HL-60/S4 treated with retinoic acid at 250 ng/mL for 4 days and 3 days (cell line): ENCODE measurements around the gene SIAE.

Source experiments
- in situ Hi-C: fragments of 300-500 bp; cut with MboI; formaldehyde crosslinking; loops from 2 replicates; pipeline ENCODE4 v1.7.0; 2022; ENCODE audit warnings: low sequenced_read_pairs

Gene SIAE

DNA sequence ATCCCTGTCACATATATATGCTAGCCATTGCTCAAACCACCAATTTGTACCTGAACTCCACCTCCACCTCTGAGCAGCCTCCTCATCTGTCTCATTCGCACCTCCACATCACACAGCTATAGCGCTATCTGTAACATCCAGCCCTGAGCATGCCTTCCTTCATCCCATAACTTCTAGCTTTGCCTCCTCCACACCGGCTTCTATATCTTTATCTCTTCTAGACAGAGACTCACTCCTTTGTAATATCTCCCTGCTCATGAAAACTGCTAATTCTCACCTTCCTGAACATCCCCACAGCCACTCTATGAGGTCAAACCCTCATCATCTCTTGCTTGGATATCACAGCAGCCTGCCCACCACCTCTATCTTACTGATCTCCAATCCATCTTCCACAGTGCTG, 5.9 kb downstream of the SIAE start:
- in situ Hi-C loops, result loop anchor here (25.0 kb wide), 1 partner anchor 95 kb away; the partner anchor contains the start of genes ESAM and VSIG2

DNA sequence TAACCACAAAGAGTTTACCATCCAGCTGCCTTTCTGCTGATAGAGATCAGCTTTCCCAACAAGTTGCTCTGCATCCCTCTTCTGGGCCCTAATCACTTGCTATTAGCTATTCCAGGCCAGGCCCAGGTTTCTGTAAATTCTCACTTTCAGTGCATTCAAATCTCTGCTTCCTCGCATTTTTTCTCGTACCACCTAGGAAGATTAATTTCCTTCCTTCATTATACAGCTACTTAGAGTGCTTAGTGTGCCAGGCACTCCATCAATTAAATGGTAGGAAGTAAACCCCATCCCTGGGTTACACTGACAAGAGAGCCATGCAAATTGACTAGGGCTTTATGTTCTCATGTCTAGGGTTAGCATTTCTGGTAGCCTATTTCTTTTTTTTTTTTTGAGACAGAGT, 9.7 kb downstream of the SIAE start:
- in situ Hi-C loops, result loop anchor here (25.0 kb wide), 1 partner anchor 98 kb away; the partner anchor contains the start of genes ESAM and VSIG2

DNA sequence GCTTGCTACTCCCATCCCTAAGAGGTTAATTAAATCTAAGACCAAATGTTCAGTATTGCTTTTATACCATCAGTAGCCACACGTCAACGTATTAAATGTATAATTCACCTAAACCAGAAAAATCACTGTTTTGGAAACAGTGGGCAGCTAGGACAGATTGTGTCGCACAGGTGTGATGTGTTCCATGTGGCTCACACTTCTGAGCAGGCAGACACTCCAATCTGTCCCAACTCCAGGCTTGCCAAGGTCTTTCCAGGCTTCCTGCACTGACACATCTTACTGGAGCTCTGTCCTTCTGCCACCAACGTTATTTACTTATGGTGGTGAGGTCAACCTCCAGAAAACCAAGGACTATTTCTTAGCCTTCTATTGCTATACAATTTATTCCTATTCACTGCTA, 11.4 kb downstream of the SIAE start:
- in situ Hi-C loops, result loop anchor here (25.0 kb wide), 1 partner anchor 100 kb away; the partner anchor contains the start of genes ESAM and VSIG2

DNA sequence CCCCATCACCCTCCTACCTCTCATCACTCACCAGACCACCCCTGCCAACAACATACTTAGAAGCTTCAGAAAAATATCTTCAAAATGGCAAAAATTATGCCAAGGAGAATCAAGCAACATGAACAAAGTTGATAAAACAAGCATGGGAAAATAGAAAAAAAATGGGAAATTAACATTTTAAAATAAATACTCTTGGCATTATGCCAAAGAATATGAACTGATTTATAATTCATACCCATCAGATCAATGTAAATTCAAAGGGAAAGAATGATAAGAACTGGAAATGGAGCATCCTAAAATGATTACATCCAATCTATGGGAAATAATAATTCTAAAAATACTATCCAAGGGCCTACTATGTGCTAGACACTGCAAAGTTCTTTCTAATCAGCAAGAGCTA, 12.0 kb downstream of the SIAE start:
- in situ Hi-C loops, result loop anchor here (25.0 kb wide), 1 partner anchor 101 kb away; the partner anchor contains the start of genes ESAM and VSIG2

DNA sequence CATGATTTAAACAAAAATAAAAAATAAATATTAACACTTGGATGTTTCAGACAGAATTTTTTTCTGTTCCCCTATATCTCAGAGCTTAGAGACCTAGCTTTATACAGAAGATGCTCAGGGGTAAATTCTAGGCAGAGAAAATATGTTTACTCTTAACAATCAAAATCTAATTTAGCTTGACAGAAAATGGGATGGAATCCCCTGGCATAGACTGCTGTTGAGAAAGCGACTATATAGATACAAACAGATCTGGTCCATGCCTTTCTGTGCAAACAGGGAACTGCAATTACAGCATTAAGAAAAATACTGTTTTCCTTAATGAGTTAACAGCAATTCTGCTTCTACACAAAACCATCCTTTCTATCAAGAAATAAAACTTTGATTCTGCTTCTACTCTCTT, 14.6 kb downstream of the SIAE start:
- in situ Hi-C loops, result loop anchor here (25.0 kb wide), 1 partner anchor 103 kb away; the partner anchor contains the start of genes ESAM and VSIG2

DNA sequence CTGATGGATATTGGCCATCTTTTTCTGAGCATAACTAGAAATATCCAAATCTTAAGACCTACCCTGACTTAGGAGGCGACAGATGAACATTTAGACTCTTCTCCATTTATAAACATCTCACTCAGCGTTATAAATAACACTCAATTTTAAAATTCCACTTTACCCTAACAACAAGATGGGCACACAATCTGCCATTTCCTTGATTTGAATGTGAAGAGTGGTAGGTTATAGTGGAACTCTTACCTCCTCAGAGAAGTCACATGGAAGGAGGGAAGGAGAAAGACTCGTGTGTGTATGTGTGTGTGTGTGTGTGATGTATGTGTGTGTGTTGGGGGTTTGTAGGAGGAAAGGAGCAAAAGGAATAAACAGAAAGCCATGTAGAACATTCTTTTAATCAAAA, 15.0 kb downstream of the SIAE start:
- in situ Hi-C loops, result loop anchor here (25.0 kb wide), 1 partner anchor 104 kb away; the partner anchor contains the start of genes ESAM and VSIG2

DNA sequence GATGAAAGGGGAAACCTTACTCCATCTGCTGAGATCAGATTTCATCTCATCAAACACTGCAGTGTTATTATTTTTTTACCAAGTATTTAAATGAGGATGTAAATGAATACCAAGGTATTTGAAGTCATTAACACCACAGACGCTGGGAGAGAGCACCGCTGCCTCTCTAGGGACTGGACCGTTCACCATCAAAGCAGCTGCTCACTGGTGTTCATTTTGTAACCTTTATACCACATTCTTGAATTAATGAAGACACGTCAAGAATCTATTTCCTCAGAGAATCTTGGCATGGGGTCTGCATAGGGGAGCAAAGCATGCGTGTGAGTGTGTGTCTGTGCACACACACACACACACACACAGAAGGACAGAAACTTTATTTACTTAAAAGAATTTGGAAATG, 15.6 kb downstream of the SIAE start:
- in situ Hi-C loops, result loop anchor here (25.0 kb wide), 1 partner anchor 104 kb away; the partner anchor contains the start of genes ESAM and VSIG2

DNA sequence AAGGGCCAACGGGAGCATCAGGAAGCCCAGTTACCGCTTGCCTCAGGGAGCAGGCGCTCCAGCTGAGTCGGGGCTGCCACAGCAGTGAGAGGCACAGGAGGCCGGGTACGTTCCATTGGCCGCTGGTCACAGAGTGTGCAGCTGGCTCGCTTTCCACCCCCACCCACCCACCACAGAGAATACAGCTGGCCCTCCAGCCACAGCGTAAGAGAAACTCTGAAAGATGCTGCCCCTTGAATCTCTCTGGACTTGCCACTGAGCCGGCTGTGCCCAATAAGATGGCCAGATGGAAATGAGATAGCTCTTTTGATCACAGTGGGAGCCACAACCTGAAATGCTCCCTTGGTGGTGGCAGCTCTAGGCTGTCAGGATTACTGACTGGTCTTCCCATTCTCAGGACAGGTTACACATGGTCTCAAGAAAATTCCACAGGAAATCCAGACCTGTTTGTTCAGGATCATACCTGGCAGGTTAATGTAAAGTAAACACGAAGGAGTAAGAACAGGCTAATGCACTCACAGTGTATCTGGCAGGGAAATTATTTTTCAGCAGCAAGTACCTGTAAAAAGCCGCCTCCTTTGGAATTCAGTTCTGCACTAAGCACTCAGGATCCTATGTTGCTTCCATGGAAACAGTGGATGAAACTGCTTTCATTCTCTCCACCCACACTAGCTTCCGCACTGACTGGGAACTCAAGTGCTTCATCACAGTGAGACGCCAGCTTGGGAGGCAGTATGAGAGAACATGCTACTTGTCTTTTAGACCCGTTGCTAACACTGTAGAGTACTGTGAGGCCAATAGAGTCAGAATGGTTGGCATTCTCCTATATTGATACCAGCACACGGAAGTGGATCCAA, 16.5 kb downstream of the SIAE start:
- in situ Hi-C loops, result loop anchor here (25.0 kb wide), 1 partner anchor 105 kb away; the partner anchor contains the start of genes ESAM and VSIG2

DNA sequence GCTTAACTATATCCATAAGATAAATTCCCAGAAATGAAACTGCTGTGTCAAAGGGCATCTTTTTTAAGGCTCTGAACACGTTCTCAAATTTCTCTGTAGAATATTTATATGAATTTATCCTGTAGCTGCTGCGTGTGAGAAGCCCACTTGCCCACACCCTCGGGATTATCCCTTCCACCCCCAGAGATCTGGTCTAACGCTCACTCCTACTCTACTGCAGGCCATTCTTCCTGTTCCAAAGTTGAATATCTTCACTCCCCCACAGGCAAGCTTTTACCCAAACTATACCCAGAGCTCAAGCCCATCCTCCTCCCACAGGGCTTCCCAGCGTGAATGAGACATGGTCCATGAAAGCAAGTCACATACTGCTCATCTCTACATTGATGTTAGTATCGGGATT, 24.9 kb downstream of the SIAE start:
- in situ Hi-C loops, result no loop called here

DNA sequence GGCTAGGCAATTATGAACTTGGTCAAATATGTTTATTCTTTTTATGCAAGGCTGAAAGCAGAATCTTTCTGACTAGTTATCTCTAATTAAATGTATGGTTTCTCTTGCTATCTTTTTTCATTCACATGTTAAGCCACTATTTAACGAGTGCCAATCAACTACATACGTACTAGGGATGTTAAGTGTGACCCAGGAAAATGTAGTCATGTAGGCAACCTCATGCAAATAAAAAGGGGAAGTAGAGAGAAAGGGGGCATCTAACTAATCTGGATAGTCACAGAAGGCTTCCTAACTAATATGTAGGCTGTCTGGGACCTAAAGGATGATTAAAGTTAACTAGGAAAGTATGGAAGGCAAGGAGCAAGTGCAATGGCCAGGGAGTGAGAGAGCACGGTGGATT, 27.4 kb downstream of the SIAE start:
- in situ Hi-C loops, result no loop called here

DNA sequence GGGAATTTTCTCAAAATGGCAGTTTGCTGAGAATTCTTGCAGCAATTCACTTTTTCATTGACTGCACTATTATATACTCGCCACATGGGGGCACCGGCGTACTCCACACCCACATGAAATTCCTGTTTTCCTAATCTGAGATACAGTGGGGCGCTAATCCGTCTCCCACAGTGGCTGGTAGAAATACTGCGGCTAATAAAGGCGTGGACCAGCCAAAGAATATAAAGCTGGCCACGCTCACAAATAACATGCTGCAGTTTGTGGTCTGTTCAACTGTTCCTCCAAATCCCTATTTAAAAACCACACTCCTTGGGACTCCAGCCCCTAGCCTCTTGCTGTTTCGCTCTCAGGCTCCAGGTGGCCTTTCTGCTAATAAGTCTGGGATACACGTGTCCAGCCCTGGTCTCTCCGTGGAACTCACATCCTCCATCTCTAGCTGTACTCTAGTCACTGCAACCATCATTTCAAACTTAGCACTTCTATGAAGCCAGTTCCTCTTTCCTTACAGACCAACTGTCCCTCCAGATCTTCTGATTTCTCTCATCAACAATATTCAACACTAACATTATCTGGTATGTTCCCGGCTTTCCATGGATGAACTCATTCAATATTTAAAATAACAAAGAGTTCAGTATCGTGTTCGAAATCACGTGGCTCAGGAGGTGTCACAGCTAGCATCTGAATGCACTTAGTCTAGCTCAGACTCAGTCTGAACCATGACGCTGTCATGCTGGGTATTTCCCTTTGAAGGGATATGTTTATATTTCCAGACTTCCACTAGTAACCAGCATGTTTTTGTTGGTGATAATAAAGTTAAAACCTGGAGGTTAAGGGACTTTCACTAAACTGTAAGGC, 28.9 kb downstream of the SIAE start:
- in situ Hi-C loops, result no loop called here

DNA sequence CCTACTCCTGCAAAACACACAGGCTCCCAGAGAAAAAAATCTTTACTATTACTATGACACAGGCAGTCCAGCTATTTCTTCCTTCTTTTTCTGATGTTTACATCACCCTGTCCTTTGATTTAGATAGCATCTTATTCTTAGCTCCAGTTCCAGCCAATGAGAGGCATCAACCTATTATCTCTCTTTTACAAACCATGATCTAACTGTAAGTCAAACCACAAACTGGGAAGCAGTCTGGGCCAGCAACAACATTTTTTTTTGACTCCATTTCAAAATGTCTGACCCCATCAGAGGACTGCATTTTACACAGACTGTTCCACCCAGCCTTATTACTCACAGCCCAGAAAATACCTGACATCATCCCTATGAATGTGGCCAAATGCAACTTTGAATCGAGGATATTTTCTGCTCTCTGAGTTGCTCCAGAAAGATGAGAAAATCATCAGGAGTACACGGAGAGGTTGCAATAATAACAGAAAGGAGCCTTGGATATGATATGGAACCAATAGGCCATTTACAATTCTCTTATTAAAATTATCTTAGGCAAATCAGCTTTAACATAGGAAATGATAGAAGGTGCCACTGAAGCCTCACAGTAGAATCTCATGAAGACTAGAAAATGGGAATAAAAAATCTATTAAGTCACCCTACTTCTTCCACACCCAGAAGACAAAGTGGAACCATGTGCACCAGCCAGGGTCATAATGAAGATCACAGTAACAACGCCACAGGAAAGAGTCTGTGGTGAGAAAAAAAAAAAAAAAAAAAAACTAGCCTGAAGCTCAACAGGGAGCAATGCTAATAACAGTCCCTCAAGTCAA, 29.7 kb downstream of the SIAE start:
- in situ Hi-C loops, result no loop called here

DNA sequence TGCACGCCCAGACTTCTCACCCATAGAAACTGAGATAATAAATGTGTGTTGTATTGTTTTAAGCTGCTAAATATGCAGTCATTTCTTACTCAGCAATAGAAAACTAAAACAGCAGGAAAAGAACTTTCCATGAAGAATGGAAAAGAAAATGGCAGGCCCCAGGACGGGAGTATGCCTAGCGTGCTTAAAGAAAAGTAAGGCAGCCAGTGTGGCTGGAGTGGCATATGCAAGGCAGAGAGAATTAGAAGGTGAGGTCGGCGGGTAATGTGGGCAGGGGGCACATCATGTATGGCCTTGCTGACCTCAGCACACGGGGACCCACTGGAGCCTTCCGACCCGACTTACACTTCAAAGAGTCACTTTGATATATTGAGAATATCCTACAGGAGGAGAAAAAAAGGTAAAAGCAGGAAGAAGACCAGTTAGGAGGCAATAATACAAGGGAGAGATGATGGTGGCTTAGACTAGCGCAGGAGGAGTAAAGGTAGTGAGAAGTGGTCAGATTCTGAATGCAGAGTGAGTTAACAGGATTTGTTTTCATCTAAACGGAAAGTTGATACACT, 30.4 kb downstream of the SIAE start:
- in situ Hi-C loops, result no loop called here

DNA sequence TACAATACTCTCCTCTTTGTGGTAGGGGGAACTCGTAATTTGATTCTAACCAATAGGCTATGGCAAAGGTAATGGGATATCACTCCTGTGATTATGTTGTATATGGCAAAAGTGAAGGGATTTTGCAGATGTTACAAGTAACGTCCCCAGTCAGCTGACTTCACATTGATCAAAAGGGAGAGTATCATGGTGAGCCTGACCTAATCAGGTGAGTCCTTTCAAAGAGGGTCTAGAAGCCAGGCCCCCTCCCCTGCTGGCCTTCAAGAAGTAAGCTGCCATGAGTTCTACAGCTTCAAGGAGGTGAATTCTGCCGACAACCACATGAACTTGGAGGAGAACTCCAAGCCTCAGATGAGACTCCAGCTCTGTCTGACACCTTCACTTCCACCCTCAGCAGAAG, 30.9 kb downstream of the SIAE start:
- in situ Hi-C loops, result no loop called here

DNA sequence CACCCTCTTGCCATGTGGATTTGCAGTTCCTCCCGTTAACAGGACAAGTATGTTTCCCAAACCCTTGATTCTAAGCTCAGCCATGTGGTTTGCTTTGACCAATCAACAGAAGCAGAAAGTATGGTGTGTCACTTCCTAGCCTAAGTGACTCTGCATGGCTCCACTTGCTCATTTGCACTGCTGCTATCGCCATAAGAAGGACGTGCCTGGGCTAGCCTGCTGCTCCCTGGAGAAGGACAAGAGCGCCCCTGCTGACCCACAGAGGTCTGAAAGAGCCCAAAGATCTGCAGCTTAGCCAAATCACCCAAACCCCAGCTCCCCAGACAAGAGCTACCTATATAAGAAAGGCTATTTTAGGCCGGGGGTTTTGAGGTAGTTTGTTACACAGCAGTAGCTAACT, 32.9 kb downstream of the SIAE start:
- in situ Hi-C loops, result no loop called here

DNA sequence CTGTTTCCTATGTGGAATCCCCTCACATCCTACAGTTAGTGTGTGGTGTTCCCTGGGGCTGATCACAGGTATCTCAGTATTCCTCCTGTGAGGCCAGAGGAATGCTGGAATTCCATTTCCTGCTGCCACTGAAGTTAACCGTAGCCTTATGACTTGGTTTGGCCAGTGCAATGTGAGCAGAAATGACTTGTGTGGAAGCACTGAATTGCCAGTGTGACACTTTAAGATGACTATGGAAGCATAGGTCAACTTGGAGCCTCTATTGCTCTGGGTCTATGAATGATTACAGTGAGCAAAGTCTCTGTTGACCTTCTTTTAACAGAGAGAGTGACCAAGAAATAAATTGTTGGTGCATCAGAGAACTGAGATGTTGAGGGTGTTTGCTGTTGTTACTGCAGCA, 34.4 kb downstream of the SIAE start:
- in situ Hi-C loops, result no loop called here

DNA sequence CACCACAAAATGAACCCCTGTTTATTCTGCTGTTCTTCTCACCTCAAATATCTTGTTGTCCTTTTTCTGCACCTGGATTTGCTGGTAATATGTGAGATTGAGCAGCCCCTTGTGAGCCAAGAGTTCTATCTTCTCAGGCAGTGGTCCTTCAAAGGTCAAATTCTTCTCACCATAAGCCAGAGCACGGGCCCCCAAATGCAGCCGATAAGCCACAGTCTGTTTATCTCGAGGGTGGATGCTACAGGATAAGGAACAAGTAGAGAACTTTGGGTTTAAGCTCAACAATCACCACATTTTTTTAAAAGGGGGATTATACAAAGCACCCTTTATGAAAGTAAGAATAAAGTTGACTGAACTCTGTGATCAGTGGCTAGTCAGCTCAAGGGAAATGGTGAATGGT, 35.0 kb downstream of the SIAE start:
- in situ Hi-C loops, result no loop called here

DNA sequence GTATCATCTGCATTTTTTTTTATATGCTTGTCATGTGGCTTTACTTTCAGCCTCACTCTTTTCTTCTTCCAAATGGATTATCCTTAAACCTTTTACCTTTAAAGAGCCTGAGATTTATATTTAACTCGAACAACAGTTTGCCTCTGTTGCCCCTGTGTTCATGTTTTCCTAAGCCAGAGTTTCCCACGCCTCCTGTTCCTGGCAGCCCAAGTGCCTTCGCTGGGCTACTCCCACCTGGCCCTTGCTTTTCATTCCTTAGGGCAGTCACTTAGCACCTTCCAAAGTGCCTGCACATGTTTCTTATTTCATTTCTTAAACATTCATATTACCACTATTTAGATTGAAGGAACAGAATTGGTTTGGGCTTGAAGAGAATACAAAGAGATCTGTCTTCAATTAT, 37.6 kb downstream of the SIAE start:
- in situ Hi-C loops, result no loop called here

DNA sequence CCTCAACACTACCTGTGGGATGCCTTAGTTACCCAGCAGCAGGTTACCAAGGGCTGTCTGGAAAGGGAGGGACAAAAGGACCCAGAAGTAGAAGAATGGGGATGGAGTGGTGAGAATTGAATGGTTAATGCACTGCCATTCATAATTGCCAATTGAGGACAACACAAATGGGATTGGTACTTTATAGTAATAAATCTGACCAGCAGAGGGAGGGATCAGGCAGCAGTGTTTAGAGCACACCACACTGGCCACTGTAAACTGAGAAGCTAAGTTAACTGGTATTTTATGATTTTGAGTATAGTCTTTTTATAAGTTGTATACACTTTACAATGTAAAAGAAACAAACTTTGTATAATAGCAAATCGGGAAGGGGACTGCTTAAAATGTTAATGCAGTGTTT, 40.2 kb downstream of the SIAE start:
- in situ Hi-C loops, result no loop called here

DNA sequence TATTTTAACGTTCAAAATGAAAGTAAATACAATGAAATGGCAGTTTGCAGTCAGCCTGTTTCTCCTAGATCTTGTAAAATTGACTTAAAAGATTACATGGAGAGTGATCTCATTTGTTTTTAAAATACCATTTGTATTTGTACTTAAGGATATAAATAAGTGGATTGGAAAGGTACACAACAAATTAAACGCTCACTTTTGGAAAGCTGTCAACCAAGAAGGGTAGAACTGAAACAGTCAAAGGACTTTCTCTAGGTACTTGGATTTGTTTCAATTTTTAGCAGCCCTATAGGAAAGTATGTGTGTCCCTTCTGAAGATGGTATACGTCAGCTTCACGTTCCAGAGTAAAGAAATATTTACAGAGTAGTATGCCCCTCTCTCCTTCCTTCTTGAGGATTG, 43.6 kb downstream of the SIAE start:
- in situ Hi-C loops, result no loop called here
